C4-2B (cell line): Measurements from ENCODE around the gene TMCC2.
A peak's percentile ranks its signal among the peaks of the same experiment; 100 is the strongest.

Experiments used
- H3K27ac ChIP-seq: fragments of 450-650 bp; 2 replicates; pipeline ENCODE4 v1.5.1; 2017
- ZFX ChIP-seq: fragments of 450-650 bp; IDR thresholded peaks from 2 replicates; pipeline ENCODE4 v1.6.1; 2017
- TF ChIP-seq, protein P1 (sequence below): fragments of 450-650 bp; conservative IDR thresholded peaks from 2 replicates; pipeline ENCODE4 v1.5.1; 2017; ENCODE audit warnings: mild to moderate bottlenecking

Gene TMCC2

GRCh38 chr1:205271277-205271676 is 43.5 kb downstream of the TMCC2 start:
- TF ChIP-seq, protein P1, sequence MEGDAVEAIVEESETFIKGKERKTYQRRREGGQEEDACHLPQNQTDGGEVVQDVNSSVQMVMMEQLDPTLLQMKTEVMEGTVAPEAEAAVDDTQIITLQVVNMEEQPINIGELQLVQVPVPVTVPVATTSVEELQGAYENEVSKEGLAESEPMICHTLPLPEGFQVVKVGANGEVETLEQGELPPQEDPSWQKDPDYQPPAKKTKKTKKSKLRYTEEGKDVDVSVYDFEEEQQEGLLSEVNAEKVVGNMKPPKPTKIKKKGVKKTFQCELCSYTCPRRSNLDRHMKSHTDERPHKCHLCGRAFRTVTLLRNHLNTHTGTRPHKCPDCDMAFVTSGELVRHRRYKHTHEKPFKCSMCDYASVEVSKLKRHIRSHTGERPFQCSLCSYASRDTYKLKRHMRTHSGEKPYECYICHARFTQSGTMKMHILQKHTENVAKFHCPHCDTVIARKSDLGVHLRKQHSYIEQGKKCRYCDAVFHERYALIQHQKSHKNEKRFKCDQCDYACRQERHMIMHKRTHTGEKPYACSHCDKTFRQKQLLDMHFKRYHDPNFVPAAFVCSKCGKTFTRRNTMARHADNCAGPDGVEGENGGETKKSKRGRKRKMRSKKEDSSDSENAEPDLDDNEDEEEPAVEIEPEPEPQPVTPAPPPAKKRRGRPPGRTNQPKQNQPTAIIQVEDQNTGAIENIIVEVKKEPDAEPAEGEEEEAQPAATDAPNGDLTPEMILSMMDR: no peak
- TF ChIP-seq ZFX: no peak
- H3K27ac ChIP-seq: no peak overlapping the region

DNA sequence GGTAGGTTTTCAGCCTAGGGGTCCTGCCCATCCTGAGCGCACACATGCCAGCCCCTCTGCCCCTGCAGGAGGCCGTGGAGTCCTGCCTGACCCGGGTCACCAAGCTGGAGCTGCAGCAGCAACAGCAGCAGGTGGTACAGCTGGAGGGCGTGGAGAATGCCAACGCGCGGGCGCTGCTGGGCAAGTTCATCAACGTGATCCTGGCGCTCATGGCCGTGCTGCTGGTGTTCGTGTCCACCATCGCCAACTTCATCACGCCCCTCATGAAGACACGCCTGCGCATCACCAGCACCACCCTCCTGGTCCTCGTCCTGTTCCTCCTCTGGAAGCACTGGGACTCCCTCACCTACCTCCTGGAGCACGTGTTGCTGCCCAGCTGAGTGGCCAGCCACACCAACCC is 44.0 kb downstream of the TMCC2 start:
- no peak for TF ChIP-seq ZFX
- TF ChIP-seq, protein P1: no peak

DNA sequence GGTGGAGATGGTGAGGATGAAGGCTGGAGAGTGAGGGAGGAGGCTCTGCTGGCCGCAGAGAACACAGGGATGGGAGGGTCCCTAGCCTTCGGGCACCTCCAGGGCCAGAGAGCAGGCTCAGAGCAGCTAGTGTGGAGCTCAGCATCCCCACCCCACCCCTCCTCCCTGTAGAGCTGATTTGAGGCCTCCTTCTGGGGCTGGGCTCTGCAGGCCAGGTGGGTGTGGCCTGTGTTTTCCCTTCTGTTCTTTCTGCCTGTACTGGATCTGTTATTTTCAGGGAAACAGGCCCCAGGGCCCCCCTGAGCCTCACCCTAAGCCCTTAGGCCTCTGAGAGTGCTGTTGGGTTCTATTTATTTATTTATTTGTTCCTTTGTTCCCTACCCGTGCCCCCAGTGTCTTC is 44.8 kb downstream of the TMCC2 start:
- TF ChIP-seq, protein P1: no peak
- TF ChIP-seq ZFX: no peak
- no peak overlapping the region for H3K27ac ChIP-seq

More for the DNA sequence above, 44.0 kb downstream of the TMCC2 start:
- no peak overlapping the region for H3K27ac ChIP-seq

DNA sequence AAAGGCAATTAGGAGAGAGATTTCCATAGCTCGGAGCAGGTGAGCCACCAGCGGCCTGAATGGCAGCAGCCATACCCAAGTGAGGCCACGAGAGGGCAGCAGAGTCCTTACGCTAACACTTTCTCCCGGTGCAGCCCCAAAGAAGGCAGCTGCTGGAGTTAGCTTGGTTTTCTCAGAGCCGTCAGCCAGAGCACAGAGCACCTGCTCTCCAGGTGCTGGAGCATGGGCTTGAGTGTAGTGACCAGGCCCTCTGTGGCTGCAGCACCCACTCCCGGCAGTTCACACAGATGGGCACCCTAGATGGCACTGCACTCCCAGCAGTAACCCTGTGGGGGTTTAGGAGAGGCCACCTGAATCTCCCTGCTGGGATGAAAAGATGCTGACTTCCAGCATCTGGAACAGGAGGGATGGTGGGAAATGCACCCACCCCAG is 45.8 kb downstream of the TMCC2 start:
- no peak for TF ChIP-seq ZFX
- TF ChIP-seq, protein P1: peak; percentile 99
- no peak overlapping the region for H3K27ac ChIP-seq

GRCh38 chr1:205274041-205274691 is 46.4 kb downstream of the TMCC2 start:
- no peak overlapping the region for H3K27ac ChIP-seq

GRCh38 chr1:205275133-205275532 is 47.4 kb downstream of the TMCC2 start:
- peak overlapping the region; percentile 34 for H3K27ac ChIP-seq
- TF ChIP-seq, protein P1: no peak
- TF ChIP-seq ZFX: no peak

More at GRCh38 chr1:205274041-205274691, 46.4 kb downstream of the TMCC2 start:
- TF ChIP-seq ZFX: no peak
- TF ChIP-seq, protein P1: no peak

DNA sequence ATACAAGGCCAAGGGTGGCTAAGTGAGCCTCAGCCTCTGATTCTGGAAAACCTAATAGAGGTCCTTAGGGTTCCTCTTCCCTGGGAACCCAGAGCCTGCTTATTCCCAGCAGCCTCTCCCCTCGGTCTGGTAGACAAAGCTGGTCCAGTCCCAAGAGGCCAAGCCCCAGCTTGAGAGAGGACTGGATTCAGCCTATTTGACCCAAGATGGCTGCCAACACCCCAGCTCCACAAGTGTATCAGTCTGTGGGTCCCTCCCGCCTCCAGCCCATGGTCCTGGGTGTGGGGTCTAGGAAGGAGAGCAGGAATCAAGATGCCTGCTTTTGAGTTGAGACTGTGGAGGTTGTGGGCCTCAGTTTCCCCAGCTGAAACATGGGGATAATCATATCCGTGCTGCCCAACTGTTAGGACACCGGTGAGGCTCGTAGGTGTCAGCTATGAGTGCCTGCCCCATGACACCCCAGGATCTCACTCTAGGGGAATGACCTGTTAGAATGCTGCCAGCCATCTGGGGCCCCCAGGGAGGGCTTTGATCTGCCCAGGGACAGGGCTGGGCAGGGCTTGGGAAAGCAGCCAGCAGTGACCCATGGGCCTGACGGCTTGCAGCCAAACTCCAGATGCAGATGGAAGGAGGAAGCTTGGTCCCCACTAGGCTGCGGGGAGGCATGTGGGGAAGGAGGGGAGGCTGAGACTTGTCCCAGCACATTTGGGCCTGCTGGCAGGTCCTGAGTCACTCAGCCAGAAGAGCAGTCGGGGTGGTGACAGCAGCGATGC is 48.4 kb downstream of the TMCC2 start:
- H3K27ac ChIP-seq: peak overlapping the region; percentile 34
- no peak for TF ChIP-seq ZFX
- TF ChIP-seq, protein P1: no peak
